Brain microvascular endothelial cell (primary cell): Measurements from ENCODE around the gene EFR3B.
"Not testable (repeated sequence)": the region's sequence is repeated elsewhere in the genome, so short reads cannot be mapped to it uniquely, and the experiment has no call there.

Source experiments
- DNase-seq: peaks from one replicate; pipeline ENCODE4 v3.0.0-alpha.2; 2020
- H3K27ac ChIP-seq: fragments of 250-450 bp; sonication (Bioruptor Pico); 2 replicates; pipeline ENCODE4 v1.5.1; 2020; ENCODE audit warnings: mild to moderate bottlenecking, moderate library complexity
- H3K27me3 ChIP-seq: fragments of 250-450 bp; sonication (Bioruptor Pico); replicated peaks from 2 replicates; pipeline ENCODE4 v1.5.1; 2020; ENCODE audit warnings: mild to moderate bottlenecking
- H3K36me3 ChIP-seq: fragments of 250-450 bp; sonication (Bioruptor Pico); replicated peaks from 2 replicates; pipeline ENCODE4 v1.5.1; 2020; ENCODE audit warnings: mild to moderate bottlenecking
- H3K4me3 ChIP-seq: 2 replicates; pipeline ENCODE4 v1.5.1; 2011; ENCODE audit warnings: low read depth, mild to moderate bottlenecking, control low read depth, low read length, moderate library complexity
- CTCF ChIP-seq: IDR thresholded peaks from 2 replicates; pipeline ENCODE4 v1.5.1; 2011; ENCODE audit warnings: low read depth, mild to moderate bottlenecking, moderate library complexity, low read length, control low read depth, inconsistent platforms; ENCODE audit errors: missing control alignments
- in situ Hi-C: cut with HindIII; loops from 2 replicates; pipeline ENCODE4 v1.10.0; 2017; ENCODE audit warnings: low sequenced_read_pairs, low pct_ligation_motif_present

The EFR3B gene

GRCh38 chr2:25141120-25141519 is 99.2 kb downstream of the EFR3B start:
- in situ Hi-C loops, result no loop called here
- Histone ChIP-seq H3K36me3 (no peaks in the 10 kb centered on the region), H3K27ac (no peak overlapping the region), H3K27me3 (no peaks in the 10 kb centered on the region), H3K4me3 (no peak overlapping the region)
- no peak for TF ChIP-seq CTCF
- no peak for DNase-seq

- in situ Hi-C loops, result no loop called here
- TF ChIP-seq CTCF, result no peak
- Histone ChIP-seq H3K36me3 (no peaks in the 10 kb centered on the region), H3K27me3 (no peaks in the 10 kb centered on the region), H3K27ac (no peak overlapping the region), H3K4me3 (no peak overlapping the region)
- no peak for DNase-seq
These were observed 103.9 kb downstream of the EFR3B start for GRCh38 chr2:25145803-25146202.

GRCh38 chr2:25146896-25147295 is 105.0 kb downstream of the EFR3B start:
- Histone ChIP-seq H3K4me3 (no peak overlapping the region), H3K27me3 (no peaks in the 10 kb centered on the region), H3K36me3 (no peaks in the 10 kb centered on the region), H3K27ac (no peak overlapping the region)
- no peak for DNase-seq
- in situ Hi-C loops, result no loop called here
- TF ChIP-seq CTCF, result no peak

- Histone ChIP-seq H3K27ac (no peak overlapping the region), H3K36me3 (no peaks in the 10 kb centered on the region), H3K27me3 (no peaks in the 10 kb centered on the region), H3K4me3 (no peak overlapping the region)
- no peak for DNase-seq
- in situ Hi-C loops, result no loop called here
- no peak for TF ChIP-seq CTCF
These were observed 107.8 kb downstream of the EFR3B start for GRCh38 chr2:25149646-25150045.

- in situ Hi-C loops, H3K27ac ChIP-seq, H3K36me3 ChIP-seq, H3K27me3 ChIP-seq, H3K4me3 ChIP-seq, DNase-seq: not testable (repeated sequence)
These were observed 109.1 kb downstream of the EFR3B start for GRCh38 chr2:25150993-25151392.

GRCh38 chr2:25151718-25152117 is 109.8 kb downstream of the EFR3B start:
- Histone ChIP-seq H3K27me3 (no peaks in the 10 kb centered on the region), H3K27ac (no peak overlapping the region), H3K4me3 (no peak overlapping the region), H3K36me3 (no peaks in the 10 kb centered on the region)
- TF ChIP-seq CTCF, result no peak
- in situ Hi-C loops, result no loop called here
- no peak for DNase-seq
